GM18861 (cell line): ENCODE results near the gene DUSP1.

ENCODE experiments used
- ATAC-seq: cut with Tn5 transposase; IDR thresholded peaks from one replicate; pipeline ENCODE4 v1.9.1; 2021; ENCODE audit not compliant: unreplicated experiment

Gene DUSP1

DNA sequence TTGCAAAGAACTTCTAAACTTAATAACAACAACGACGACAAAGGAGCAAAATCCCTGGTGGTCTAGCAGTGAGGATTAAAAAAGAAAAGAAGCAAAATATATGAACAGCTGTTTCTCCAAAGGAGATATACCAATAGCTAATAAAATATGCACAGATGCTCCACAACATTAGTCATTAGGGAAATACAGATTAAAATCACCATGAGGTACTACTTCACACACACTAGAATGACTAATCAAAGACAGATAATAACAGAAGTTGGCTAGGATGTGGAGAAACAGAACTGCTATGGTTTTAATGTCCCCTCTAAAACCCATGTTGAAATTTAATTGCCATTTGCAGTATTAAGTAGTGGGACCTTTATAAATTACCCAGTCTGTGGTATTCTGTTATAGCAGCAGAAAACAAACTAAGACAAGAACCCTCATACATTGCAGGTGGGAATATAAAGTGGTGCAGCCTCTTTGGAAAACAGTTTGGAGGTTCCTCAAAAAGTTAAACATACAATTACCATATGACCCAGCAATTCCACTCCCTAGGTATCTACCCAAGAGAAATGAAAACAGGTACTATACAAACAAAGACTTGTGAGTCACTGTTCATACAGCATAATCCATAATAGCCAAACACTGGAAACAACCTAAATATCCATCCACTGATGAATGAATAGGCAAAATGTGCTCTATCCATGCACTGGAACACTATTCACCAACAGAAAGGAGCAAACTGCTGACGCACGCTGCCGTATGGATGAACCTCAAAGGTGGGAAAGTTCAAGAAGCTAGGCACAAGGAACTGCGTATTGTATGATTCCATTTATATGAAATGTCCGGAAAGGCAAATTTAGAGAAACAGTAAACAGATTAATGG, 11.4 kb upstream of the DUSP1 start:
- ATAC-seq = no peak

DNA sequence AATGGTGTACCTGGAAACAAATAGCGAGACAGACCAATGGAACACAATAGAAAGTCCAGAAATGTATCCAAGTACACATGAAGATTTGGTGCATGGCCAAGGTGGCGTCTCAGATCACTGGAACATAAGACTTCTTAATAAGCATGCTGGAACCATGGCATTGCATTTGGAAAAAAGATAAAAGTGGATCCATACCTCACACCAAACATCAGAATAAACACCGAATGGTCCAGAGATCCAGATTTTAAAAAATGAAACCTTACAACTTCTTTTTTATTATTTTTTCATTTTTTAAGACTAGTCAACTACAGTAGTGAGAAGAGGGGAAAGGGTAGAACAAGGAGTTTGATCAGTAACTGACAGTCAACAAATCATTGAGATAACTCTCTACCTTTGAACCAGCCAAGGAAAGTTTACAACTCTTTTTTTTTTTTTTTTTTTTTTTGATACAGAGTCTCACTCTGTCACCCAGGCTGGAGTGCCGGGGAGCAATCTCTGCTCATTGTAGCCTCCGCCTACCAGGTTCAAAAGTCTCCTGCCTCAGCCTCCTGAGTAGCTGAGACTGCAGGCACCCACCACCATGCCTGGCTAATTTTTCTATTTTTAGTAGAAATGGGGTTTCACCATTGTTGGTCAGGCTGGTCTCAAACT, 8.8 kb upstream of the DUSP1 start:
- no peak for ATAC-seq

DNA sequence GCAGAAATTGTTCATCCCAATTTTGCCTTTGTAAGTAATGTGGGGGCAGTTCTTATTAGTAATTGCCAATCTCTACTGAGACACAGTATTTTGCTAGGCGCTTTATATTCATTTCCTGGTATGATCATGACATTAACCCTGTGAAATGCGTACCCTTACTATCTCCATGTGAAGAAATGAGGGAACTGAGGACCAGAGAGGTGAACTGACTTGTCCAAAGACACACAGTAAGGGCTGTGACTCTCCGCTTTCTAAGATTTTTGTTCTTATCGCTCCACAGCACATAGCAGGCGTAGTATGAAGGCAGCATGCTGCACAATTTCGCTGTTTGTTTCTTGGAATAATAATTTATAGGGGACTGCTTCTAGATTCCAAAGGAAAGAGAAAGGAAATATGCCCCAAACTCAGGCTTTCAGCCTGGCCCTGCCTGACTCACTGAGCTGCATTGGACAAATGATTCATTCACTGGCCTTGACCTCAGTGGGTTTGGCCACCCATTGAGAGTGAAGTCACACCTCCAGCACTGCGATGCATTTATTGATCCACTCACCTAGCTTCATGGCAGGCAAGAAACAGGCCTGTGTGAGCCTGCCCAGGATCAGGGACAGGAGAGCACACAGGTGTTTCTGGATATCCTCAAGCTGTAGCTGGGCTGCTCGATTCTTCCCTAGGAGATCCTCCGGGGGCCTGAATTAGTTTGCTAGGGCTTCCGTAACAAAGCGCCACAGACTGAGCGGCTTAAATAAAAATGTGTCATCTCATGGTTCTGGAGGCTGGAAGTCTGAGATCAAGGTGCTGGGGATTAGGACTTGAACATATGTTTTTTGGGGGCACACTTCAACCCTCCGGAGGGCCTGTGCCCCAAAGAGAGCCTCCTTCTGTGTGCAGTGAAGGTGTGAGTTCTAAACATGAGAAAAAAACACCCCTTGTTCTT, 7.2 kb upstream of the DUSP1 start:
- peak; percentile 24 for ATAC-seq

DNA sequence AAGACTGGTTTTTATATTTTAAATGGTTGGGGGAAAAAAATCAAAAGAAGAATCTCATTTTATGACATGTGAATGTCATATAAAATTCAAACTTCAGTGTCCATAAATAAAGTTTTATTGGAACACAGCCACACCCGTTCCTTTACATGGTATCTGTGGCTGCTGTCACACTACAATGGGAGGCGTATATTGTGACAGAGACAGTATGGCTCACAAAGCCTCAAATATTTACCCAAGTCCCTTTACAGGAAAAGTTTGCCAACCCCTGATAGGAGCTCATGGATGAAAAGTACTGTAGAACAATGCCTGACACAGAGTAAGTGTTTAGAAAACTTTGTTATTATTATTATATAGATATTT, 5.2 kb upstream of the DUSP1 start:
- ATAC-seq = no peak

DNA sequence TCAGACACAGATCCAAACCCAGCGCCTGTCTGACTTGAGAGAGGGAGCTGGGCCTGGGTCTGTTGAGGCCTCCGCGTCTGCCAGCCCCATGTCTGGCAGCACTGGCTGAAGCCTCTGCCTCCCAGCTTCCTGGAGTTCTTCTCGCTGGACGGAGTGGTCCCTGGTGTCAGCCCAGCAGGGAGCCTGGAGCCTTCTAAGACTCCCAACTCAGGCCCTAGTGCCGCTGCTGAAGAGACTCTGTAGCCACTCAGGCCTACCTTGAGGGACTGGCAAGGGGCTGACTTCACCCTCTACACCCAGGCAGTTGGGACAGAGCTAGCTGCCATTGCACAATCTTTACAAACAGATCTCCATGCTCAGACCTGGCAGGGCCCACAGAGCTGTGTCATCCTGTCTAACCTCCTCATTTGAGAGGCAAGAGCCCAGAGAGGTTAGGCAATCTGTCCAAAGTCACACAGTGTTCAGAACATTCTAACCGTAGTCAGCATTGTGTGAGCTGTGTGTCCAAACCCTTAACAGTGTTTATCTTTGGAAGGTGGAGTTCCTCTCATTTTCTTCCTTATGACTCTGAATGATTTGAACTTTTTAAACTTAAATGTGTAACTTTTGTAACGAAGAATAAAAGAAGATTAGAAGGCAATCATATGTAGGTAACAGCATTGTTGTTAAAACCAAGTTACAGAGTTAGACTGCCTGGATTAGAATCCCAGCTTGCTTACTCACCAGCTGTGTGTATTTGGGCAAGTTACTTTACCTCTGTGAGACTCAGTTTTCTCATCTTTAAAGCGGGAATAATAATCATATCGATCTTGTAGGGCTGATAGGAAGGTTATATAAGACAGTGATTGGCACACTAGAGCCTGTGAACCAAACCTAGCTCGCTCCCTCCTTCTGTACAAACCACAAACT, 4.6 kb upstream of the DUSP1 start:
- no peak for ATAC-seq

DNA sequence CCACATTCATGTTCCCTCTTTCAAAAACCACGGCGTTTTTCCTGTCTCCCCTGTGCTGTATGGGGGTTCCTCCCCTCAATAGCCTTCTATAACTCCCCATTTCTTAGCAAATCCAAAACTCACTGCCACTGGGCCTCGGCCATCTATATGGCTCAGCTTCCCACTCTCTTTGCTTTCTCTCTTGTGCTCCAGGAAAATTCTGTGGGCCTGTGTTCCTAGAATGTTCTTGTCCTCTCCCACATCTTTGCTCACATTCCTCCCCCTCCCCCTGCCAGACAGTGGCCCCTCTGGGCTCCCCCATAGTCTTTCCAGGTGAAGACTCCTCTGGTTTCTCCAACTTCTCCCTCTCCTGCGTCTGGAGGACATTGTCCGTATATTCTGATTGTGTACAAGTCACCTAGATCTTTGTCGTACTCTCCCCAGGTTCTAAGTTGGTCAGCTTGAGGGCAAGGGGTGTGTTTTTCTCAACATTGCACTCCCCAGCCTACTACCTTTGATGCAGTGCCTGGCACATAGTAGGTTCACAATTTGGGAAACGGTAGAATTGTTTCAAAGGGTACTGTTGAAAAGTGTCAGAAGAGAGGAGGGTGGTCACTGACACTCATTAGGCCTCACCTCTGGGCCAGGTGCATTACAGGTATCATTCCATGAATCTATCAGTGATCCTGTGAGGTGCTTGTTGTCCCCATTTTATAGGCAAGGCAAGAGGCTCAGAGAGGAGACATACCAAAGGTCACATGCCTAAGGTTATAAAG, 3.7 kb upstream of the DUSP1 start:
- ATAC-seq = no peak

DNA sequence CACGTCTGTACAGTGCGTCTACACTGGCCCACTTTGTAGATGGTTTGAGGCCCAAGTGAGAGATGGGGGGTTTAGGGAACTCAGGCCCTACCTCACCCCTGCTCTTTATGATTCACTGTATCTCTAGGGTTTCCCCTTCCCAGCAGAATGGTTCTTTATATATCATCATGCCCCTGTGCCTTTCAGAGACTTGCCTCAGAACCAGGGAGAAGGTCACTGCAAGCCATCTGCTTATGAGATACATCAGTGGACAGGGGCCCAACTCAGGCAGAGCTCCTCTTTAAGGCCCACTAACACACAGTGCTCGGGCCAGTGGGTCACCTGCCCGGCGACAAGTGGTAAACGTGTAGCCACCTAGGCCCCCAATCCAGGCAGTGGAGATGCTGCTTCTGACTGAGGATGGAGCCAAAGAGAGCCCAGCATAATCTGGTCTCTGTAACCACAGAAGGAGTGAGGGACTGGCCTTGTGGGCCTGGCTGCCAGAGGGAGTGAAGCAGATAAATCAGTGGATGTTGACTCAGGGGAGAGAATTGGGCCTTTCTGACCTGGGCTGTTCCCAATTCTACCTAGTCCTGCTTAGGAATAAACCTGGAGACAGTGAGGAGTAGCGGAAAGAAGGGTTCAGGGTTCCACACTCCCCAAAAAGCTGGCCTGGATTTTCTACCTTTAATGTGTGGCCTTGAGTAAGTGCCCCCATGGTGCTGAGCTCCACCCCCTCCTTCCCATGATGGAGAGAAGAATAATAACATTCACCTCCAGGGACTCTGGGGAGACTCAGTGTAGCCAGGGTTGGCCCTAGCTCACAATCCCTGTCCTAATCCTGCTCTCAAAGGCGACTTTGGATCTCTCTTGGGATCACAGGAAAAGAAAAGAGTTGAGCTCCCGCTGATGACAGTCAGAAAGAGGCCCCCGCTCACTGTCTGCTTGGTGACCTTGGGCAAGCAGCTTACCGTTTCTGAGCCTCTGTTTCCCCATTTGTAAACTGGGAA, 2.8 kb upstream of the DUSP1 start:
- ATAC-seq = no peak

DNA sequence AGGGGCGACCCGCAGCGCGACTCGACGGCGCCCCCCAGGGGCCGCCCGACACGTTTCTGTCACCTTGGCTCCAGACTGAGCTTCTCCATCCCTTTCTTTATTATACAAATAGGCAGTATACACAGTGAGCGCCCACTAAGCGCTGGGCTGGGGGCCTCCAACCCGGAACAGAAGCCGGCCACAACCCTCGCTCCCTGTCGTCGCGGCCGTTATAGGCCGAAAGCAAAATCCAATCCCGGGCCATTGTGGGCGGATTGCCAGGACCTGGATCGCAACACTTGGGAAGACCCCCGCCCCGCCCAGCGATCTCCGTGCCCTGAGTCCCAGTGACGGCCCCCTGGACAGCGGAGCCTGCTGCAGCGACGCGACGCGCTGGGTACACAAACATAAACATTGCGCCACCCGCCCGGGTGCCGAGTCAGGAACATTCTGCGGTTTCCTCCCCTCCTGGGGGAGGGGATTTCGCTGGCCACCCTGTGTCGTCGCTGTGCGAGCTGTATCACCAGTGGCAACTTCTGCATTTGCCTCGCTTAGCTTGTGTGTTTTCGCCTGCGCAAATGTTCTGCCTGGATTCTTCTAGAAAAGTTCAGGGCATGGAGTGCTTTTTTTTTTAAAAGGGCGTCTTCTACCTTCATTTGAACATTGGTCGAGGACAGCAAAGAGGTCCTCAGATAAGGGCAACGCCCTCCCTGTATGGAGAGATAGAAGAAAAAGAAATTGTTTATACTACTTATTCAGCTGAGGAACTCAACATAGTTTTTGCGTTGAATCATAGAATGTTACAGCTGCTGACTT, 1.3 kb upstream of the DUSP1 start:
- ATAC-seq = no peak

DNA sequence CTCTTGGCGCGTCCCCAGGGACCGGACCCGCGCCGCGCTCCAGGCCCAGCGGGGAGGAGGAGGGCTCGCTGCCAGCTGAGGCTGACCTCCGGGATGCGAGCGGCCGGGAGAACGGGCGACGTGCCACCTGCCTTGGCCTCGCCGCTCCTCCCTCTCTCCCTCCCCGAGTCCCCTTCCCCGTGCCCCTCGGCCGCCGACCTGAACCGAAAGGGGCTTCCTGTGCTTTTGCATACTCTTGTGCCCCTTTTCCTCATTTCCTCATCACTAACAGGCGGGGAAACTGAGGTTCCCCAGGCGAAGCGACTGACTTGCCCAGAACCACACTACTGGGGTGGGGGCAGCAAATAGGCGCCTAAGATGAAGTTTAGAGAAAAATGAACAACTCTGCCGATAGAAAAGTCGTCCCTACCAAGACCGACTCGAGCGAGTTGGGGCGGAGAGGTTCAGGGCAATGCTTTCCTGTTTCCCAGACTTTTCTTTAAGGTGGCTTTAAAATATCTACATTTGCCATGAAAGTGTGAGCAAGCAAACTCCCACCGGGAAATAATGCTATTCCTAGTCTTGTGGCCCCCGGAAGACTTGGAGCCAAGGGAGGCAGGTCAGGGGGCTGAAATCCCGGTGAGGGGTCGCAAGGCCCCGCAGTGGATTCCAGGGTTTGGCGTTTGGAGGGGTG, 580 bp upstream of the DUSP1 start:
- no peak for ATAC-seq

DNA sequence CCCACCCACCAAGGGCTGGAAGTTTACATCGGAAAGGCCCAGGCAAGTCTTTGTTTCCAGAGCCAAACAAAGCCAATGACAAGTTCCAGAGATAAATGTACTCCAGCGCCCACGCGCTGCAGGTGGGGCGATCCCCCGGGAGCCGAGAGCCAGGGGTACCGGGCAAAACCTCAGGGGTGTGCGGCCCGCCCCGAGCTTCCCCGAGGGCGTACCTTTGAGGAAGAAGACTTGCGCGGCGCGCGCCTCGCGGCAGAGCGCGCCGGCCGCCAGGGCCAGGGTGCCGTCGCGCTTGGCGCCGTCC, 671 bp downstream of the DUSP1 start:
- peak; percentile 27 for ATAC-seq

DNA sequence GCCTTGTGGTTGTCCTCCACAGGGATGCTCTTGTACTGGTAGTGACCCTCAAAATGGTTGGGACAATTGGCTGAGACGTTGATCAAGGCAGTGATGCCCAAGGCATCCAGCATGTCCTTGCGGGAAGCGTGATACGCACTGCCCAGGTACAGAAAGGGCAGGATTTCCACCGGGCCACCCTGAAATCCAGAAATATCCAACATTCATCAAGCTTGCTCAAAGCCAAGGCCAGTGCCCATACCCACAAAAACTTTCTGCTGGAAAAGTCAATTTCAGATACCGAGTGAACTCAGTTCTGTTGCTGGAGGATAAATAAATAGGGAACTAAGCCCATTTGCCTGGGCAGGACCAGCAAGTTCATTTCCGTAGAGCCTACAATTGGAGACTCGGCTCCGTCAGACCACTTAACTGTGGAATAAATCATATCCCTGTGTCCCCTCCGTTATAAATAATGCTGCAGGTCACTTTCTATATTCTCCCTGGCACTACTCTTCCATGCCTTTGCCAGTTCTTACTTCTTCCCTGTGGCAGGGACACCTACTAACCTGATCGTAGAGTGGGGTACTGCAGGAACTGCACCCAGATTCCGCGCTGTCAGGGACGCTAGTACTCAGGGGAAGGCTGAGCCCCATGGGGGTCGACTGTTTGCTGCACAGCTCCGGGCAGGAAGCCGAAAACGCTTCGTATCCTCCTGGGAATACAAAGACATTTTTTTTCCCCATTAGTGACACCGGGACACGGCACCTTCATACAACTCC, 1.2 kb downstream of the DUSP1 start:
- ATAC-seq = no peak

DNA sequence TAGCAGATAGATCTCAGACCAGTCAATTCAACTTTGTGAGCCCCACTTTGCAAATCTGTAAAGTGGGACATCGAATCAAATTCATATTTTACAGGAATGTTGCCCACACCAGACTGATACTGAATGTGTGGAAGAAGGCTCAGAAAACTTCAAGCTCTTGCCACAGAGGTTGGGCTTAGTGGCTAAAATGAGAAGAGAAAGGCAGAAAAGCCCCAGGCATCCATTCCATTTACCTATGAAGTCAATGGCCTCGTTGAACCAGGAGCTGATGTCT, 1.7 kb downstream of the DUSP1 start:
- no peak for ATAC-seq

DNA sequence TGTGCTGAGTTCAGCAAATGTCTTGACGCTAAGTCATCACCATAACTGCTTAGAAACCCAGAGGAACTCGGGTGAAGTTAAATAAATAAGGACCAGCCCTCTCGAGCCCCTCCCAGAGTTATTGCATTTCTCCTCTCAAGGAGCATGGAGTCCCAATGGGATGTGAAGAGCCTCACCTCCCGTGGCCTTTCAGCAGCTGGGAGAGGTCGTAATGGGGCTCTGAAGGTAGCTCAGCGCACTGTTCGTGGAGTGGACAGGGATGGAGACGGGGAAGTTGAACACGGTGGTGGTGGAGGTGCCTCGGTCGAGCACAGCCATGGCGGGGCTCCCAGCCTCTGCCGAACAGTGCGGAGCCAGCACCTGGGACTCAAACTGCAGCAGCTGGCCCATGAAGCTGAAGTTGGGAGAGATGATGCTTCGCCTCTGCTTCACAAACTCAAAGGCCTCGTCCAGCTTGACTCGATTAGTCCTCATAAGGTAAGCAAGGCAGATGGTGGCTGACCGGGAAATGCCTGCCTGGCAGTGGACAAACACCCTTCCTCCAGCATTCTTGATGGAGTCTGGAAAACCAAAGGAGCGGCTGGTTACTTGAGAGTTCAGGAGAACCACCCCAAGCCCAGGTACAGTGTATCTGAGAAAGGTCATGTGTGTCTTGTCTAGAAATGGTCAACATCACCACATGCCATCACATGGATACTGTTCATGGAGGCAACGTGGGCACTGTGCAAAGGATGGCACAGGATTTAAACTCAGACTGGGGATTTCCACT, 2.2 kb downstream of the DUSP1 start:
- ATAC-seq = no peak

DNA sequence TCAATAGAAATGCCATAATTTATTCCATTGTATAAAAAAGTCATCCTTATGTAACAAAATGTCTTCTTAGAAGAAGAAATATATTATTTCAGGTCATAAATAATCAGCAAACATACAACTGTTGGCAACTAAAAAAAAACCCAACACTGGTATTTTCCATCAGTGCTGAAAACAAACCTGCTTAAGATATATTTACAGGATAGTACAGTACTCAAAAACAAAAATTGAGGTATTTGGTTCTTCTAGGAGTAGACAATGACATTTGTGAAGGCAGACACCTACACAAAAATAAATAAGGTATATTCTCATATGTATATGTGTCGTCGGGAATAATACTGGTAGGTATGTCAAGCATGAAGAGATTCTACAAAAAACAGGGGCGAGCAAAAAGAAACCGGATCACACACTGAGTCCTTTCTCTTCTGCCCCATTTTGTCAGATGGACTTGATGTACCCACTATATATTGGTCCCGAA, 2.9 kb downstream of the DUSP1 start:
- no peak for ATAC-seq

DNA sequence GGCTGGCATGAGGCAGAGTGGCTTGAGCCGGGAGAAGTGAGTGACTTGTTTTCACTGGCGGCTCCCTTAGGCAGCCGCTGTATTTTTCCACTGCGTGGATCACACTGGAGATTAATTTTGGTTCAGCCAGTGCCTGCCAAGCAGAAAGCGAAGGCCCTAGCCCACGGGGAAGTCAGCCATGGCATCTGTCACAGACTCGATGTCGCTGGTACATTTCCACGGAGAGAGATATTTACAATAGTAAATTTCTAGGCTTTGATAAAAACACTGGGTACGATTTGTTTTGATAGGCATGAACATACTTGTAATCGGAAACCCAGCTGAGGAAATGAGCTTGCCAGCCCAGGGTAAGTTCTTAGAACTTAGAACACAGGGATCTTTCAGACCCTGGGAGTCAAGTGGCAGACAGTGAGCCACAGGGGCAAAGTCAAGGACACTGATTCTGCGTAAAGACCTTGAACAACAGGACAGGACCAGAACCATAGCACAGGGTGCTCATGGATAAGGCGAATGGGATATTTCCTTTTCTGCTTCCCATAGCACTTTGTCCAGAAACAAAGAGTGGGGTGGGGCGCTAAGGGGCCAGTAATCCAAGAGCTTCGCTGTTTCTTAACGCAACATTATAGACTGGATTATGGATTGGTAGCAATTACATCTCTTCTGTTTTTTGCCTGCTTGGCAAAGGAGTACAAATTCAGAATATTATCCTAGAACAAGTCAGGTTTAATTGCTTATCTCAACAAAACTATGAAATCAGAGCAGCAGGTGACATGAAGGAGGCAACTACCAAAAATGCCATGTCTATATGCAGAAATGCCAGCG, 4.5 kb downstream of the DUSP1 start:
- ATAC-seq = no peak
